ENCODE data around the gene VPS29.
"Not testable (repeated sequence)": the region's sequence is repeated elsewhere in the genome, so short reads cannot be mapped to it uniquely, and the experiment has no call there.

VPS29 gene

GRCh38 chr12:110501752-110502738, at the start of gene VPS29, which contains the start of gene RAD9B:
TSS of gene VPS29 (minus strand) at chr12:110502111. CDS start at chr12:110502051, 60 bp downstream.
TSS of gene RAD9B (plus strand) at chr12:110502331. CDS start at chr12:110502338, 7 bp downstream.
- Histone ChIP-seq H3K9ac (ENCODE audit: insufficient read length) (peak within 1 kb of the TSS; percentile 97), H3K36me3 (ENCODE audit: insufficient read depth, low read length) (peaks cover 8% of the 10 kb centered on the region; the same call in 1 of the 2 replicates), H3K27ac (peak within 1 kb of the TSS; percentile 42), H3K9me3 (ENCODE audit: low read depth, low read length) (peaks cover 4% of the 10 kb centered on the region; the same call in 1 of the 2 replicates), H3K4me3 (peak within 1 kb of the TSS; percentile 99)
- TF ChIP-seq POLR2AphosphoS5 (IDR thresholded peaks at IDR 0.05; ENCODE audit: borderline replicate concordance, low read depth, low read length): peak; percentile 90
- TF ChIP-seq FOXP2 (optimal IDR thresholded peaks at IDR 0.05; ENCODE audit: control extremely low read depth, extremely low read length, insufficient read depth): no peak
- DNase-seq (ENCODE audit: low read depth, low spot score): peak; percentile 79

DNA sequence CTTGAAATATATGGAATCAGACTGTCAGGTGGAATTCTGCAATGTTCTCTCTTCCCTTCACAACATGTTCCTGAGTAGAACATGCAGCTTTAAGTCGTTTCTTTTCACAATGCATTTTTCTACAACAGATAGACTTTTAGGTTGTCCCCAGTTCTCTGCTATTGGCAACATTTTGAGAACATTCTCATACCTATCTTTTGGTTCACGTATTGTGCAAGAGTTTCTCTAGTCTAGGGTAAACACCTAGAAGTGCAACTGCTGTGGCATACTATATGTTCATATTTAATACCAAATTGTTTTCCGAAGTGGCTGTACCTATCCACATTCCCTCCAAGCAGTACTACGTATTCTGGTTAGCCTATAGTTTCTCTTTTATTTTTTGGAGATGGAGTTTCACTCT, 49.1 kb upstream of the VPS29 start:
- no peak for DNase-seq (ENCODE audit: low read depth, low spot score)
- Histone ChIP-seq H3K9ac (ENCODE audit: insufficient read length) (no peak overlapping the region), H3K36me3 (ENCODE audit: insufficient read depth, low read length) (no peaks in the 10 kb centered on the region; the same call in 1 of the 2 replicates), H3K9me3 (ENCODE audit: low read depth, low read length) (no peaks in the 10 kb centered on the region), H3K27ac (no peak overlapping the region), H3K4me3 (no peak overlapping the region)
- no peak for TF ChIP-seq FOXP2 (optimal IDR thresholded peaks at IDR 0.05; ENCODE audit: control extremely low read depth, extremely low read length, insufficient read depth)
- no peak for TF ChIP-seq EZH2 (IDR thresholded peaks at IDR 0.05)
- TF ChIP-seq POLR2AphosphoS5 (IDR thresholded peaks at IDR 0.05; ENCODE audit: borderline replicate concordance, low read depth, low read length): no peak

DNA sequence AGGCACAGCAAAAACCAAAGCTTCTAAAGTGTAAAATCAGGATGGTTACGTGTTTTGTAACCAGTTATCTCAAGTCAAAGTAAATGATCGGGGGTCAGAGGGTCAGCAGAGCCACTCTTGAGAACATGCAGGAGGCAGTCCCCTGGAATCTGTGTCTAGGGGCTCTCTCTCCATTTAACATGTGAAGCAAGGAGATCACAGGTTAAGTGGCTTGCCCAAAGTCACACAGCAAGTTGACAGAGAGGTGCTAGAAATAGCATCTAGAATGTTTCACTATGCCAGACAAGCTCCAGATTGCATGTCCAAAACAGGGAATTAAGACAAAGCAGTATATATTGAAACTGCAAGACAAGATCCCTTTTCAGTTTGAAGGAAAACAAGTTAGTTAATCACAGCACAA, 47.8 kb upstream of the VPS29 start:
- Histone ChIP-seq H3K36me3 (ENCODE audit: insufficient read depth, low read length) (no peaks in the 10 kb centered on the region; the same call in 1 of the 2 replicates), H3K4me3 (no peak overlapping the region), H3K27ac (no peak overlapping the region), H3K9me3 (ENCODE audit: low read depth, low read length) (no peaks in the 10 kb centered on the region), H3K9ac (ENCODE audit: insufficient read length) (no peak overlapping the region)
- DNase-seq (ENCODE audit: low read depth, low spot score): no peak
- no peak for TF ChIP-seq POLR2AphosphoS5 (IDR thresholded peaks at IDR 0.05; ENCODE audit: borderline replicate concordance, low read depth, low read length)
- TF ChIP-seq FOXP2 (optimal IDR thresholded peaks at IDR 0.05; ENCODE audit: control extremely low read depth, extremely low read length, insufficient read depth): no peak
- TF ChIP-seq EZH2 (IDR thresholded peaks at IDR 0.05): no peak

DNA sequence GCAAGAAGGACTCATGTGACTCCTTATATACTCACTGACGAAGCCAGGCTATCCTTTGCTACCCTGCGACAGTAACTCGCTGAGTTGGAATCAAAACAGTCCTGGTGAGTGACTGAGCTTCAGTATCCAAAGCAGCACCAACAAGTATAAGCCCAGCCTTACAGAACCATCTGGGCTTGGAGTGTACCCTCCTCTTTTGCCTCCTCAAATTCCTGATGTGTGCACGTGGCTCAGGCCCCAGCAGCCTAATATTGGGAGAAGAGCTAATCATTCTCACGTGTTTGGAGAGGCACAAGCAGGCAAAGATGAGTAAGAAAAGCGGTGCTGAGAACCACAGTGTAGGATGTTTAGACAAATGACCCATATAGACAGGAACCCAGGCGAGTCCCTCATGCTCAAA, 46.8 kb upstream of the VPS29 start:
- H3K9ac ChIP-seq (ENCODE audit: insufficient read length): no peak overlapping the region
- TF ChIP-seq FOXP2 (optimal IDR thresholded peaks at IDR 0.05; ENCODE audit: control extremely low read depth, extremely low read length, insufficient read depth) (no peak), EZH2 (IDR thresholded peaks at IDR 0.05) (no peak), POLR2AphosphoS5 (IDR thresholded peaks at IDR 0.05; ENCODE audit: borderline replicate concordance, low read depth, low read length) (no peak)
- no peaks in the 10 kb centered on the region; the same call in 1 of the 2 replicates for H3K36me3 ChIP-seq (ENCODE audit: insufficient read depth, low read length)
- H3K27ac ChIP-seq: no peak overlapping the region
- H3K4me3 ChIP-seq: no peak overlapping the region
- no peak for DNase-seq (ENCODE audit: low read depth, low spot score)
- no peaks in the 10 kb centered on the region for H3K9me3 ChIP-seq (ENCODE audit: low read depth, low read length)

DNA sequence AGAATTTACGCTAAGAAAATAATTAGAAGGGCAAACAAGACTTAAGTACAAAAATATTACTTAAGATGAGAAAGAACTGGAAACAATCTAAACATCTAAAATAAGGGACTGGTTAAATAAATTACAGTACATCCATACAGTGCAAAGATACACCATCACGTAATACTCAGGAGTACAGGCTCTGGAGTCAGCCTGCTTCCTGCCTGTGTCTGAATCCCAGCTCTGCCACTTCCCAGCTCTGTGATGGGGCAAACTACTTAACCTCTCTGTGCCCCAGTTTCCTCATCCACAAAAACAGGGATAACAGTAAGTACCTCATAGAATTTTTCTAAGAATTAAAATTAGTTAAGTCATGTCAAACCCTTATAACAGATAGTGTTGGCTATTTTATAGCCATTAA, 45.2 kb upstream of the VPS29 start:
- no peak for TF ChIP-seq POLR2AphosphoS5 (IDR thresholded peaks at IDR 0.05; ENCODE audit: borderline replicate concordance, low read depth, low read length)
- no peak for TF ChIP-seq FOXP2 (optimal IDR thresholded peaks at IDR 0.05; ENCODE audit: control extremely low read depth, extremely low read length, insufficient read depth)
- TF ChIP-seq EZH2 (IDR thresholded peaks at IDR 0.05): no peak
- Histone ChIP-seq H3K9ac (ENCODE audit: insufficient read length) (no peak overlapping the region), H3K9me3 (ENCODE audit: low read depth, low read length) (no peaks in the 10 kb centered on the region), H3K27ac (no peak overlapping the region), H3K36me3 (ENCODE audit: insufficient read depth, low read length) (peaks cover 2% of the 10 kb centered on the region), H3K4me3 (no peak overlapping the region)
- DNase-seq (ENCODE audit: low read depth, low spot score): no peak

- no peak overlapping the region for H3K4me3 ChIP-seq
- H3K36me3 ChIP-seq (ENCODE audit: insufficient read depth, low read length): peaks cover 5% of the 10 kb centered on the region
- H3K9me3 ChIP-seq (ENCODE audit: low read depth, low read length): no peaks in the 10 kb centered on the region
- no peak overlapping the region for H3K9ac ChIP-seq (ENCODE audit: insufficient read length)
- TF ChIP-seq FOXP2 (optimal IDR thresholded peaks at IDR 0.05; ENCODE audit: control extremely low read depth, extremely low read length, insufficient read depth): no peak
- TF ChIP-seq EZH2 (IDR thresholded peaks at IDR 0.05): no peak
- no peak for TF ChIP-seq POLR2AphosphoS5 (IDR thresholded peaks at IDR 0.05; ENCODE audit: borderline replicate concordance, low read depth, low read length)
- DNase-seq (ENCODE audit: low read depth, low spot score): no peak
- no peak overlapping the region for H3K27ac ChIP-seq
These were observed 44.4 kb upstream of the VPS29 start for GRCh38 chr12:110546339-110546738.

DNA sequence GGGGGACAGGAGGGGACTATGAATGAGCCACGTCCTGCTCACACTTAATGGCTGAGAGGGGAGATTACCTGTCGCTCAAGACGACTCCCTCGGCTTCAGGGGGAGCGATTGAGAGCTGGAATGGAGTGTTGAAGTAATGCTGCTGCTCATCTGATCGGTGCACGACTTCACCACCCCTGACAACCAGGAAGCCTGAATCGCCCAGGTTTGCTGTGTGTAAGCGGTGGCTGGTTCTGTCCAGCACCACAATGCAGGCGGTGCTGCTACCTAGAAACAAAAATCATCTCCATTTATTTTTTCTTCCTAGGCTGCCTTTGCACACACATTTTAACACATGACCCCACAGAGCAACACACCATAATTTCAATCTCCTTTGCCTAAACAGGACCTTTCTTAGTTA, 43.9 kb upstream of the VPS29 start:
- DNase-seq (ENCODE audit: low read depth, low spot score): no peak
- 0 out of 2 replicates have a peak overlapping the region, but pooled peaks have one; percentile 21 for H3K27ac ChIP-seq

DNA sequence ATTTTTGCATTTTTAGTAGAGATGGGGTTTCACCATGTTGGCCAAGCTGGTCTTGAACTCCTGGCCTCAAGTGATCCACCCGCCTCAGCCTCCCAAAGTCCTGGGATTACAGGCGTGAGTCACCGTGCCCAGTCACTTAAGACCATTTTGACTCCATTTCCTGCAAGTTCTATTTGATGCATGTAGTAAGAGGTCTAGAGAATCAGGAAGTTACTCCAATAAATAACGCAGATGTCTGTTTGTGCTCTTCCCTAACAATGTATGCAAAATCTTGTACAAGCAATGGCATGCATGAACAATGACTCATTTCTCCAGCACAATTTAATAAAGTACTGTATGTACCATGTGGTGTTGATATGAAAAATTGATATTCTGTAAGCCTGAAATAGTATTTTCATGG, 43.3 kb upstream of the VPS29 start:
- not testable (repeated sequence) for H3K36me3 ChIP-seq (ENCODE audit: insufficient read depth, low read length); H3K9me3 ChIP-seq (ENCODE audit: low read depth, low read length); DNase-seq (ENCODE audit: low read depth, low spot score); H3K4me3 ChIP-seq; H3K9ac ChIP-seq (ENCODE audit: insufficient read length)
- H3K27ac ChIP-seq: 0 out of 2 replicates have a peak overlapping the region, but pooled peaks have one; percentile 21

More for the DNA sequence above, 43.9 kb upstream of the VPS29 start:
- H3K36me3 ChIP-seq (ENCODE audit: insufficient read depth, low read length): peaks cover 5% of the 10 kb centered on the region
- no peak overlapping the region for H3K9ac ChIP-seq (ENCODE audit: insufficient read length)
- H3K4me3 ChIP-seq: no peak overlapping the region
- TF ChIP-seq POLR2AphosphoS5 (IDR thresholded peaks at IDR 0.05; ENCODE audit: borderline replicate concordance, low read depth, low read length) (no peak), FOXP2 (optimal IDR thresholded peaks at IDR 0.05; ENCODE audit: control extremely low read depth, extremely low read length, insufficient read depth) (no peak), EZH2 (IDR thresholded peaks at IDR 0.05) (no peak)
- H3K9me3 ChIP-seq (ENCODE audit: low read depth, low read length): no peaks in the 10 kb centered on the region

Measured in SK-N-MC (cell line).